Fibroblast of lung (primary cell): Measurements from ENCODE around the gene COL15A1. TPM values are rescaled to one million over a fixed set of nuclear protein-coding genes. Genes with fewer than 3 reads are reported as not detected.

Experiments
- DNase-seq, 2 donors: peaks; one replicate each; pipeline versions ENCODE4 v3.0.0 to v3.0.0-alpha.2; 2010; ENCODE audit warnings: low read depth in 2 of 2
- H2AFZ ChIP-seq: 2 replicates; pipeline ENCODE4 v1.5.1; 2012; ENCODE audit warnings: low read length, control low read depth, inconsistent platforms
- H3K27ac ChIP-seq: 2 replicates; pipeline ENCODE4 v1.5.1; 2011; ENCODE audit warnings: low read length, control low read depth; ENCODE audit not compliant: insufficient read depth
- H3K27me3 ChIP-seq: 2 replicates; pipeline ENCODE4 v1.5.1; 2011; ENCODE audit warnings: mild to moderate bottlenecking, low read length; ENCODE audit not compliant: control insufficient read depth, insufficient read depth
- H3K36me3 ChIP-seq: 2 replicates; pipeline ENCODE4 v1.5.1; 2011; ENCODE audit warnings: low read length; ENCODE audit not compliant: control insufficient read depth, insufficient read depth
- H3K4me1 ChIP-seq: 2 replicates; pipeline ENCODE4 v1.5.1; 2011; ENCODE audit warnings: low read length; ENCODE audit not compliant: control insufficient read depth, insufficient read depth; ENCODE audit errors: extremely low read depth
- H3K4me2 ChIP-seq: 2 replicates; pipeline ENCODE4 v1.5.1; 2011; ENCODE audit warnings: low read length, control low read depth; ENCODE audit not compliant: insufficient read depth; ENCODE audit errors: extremely low read depth
- H3K4me3 ChIP-seq, 4 experiments: fragments of 200-600 bp in 1 of 4; sonication (generic) in 1 of 4; replicated peaks in 1 of 4; 2 replicates each; pipeline ENCODE4 v1.5.1; 2011 to 2016; ENCODE audit warnings: low read length in 4 of 4, low read depth in 3 of 4, mild to moderate bottlenecking in 3 of 4, control low read depth in 2 of 4, inconsistent platforms in 1 of 4, mixed read lengths in 1 of 4; ENCODE audit not compliant: insufficient read depth in 1 of 4; ENCODE audit errors: control extremely low read depth in 1 of 4
- H3K79me2 ChIP-seq: 2 replicates; pipeline ENCODE4 v1.5.1; 2012; ENCODE audit warnings: mild to moderate bottlenecking, low read length, inconsistent platforms; ENCODE audit not compliant: control insufficient read depth, insufficient read depth
- H3K9ac ChIP-seq: 2 replicates; pipeline ENCODE4 v1.5.1; 2011; ENCODE audit warnings: mild to moderate bottlenecking, low read length, control low read depth; ENCODE audit not compliant: insufficient read depth
- H3K9me3 ChIP-seq: 2 replicates; pipeline ENCODE4 v1.5.1; 2012; ENCODE audit warnings: low read depth, low read length; ENCODE audit not compliant: control insufficient read depth, insufficient read depth
- H4K20me1 ChIP-seq: 2 replicates; pipeline ENCODE4 v1.5.1; 2011; ENCODE audit warnings: low read length; ENCODE audit not compliant: control insufficient read depth, insufficient read depth; ENCODE audit errors: extremely low read depth
- EZH2 ChIP-seq: IDR thresholded peaks from 2 replicates; pipeline ENCODE4 v1.5.1; 2012; ENCODE audit warnings: low read length, control low read depth, mild to moderate bottlenecking; ENCODE audit errors: missing control alignments
- polyA plus RNA-seq, 2 donors: library from polyadenylated mRNA; depleted of rRNA in 1 of 2; stranded (reverse) in 1 of 2; unstranded in 1 of 2; fragments of >200 nt; gene quantifications; 2 replicates each; pipeline ENCODE4 v1.2.1, GENCODE V29; 2011 to 2012; ENCODE audit warnings: missing spikeins in 1 of 2
- total RNA-seq: library from RNA; depleted of rRNA; stranded (reverse); fragments of >200 nt; gene quantifications from 2 replicates; pipeline ENCODE4 v1.2.1, GENCODE V29; 2014
- TF ChIP-seq, protein P1 (sequence below), 2 donors: IDR thresholded peaks in 1 of 2; conservative IDR thresholded peaks in 1 of 2; 1 replicate in 1 of 2; 2 replicates in 1 of 2; pipeline ENCODE4 v1.5.1; 2011 to 2012; ENCODE audit warnings: low read length in 2 of 2, control low read depth in 1 of 2, inconsistent platforms in 1 of 2, low read depth in 1 of 2, mild to moderate bottlenecking in 1 of 2

Gene COL15A1
- total and polyA plus RNA-seq, 2 donors (not counting 1 experiment from before 2014, with no cell fraction given), result 13.3 to 41.0 TPM

DNA sequence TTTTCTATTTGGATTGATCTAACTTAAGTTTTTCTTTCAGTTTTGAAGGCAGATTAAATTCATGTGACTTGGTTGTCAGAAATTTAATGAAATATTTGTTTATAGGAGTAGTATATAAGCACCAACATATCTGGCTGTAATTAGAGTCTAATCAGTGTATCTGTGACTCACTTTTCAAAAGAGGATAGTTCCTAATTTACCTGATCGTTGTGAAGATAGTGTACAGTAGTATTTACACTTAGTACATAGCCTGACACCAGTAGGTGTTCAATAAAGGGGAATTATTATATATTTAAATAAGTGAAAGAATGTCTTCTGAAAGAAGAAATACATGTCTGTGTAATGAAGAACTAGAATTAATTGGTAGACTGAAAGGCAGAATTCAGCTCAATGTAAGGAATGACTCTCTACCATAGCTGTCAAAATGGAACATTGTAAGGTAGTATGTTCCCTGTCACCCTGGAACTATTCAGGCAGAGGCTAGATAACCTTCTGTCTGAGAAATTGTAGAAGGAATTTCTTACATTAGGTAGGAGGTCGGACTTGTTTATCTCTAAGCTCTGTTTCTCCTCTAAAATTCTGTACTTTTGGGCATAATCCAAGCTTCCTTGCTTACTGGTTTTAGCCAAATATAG, 169.8 kb downstream of the COL15A1 start:
- no peak for TF ChIP-seq EZH2
- TF ChIP-seq, protein P1, sequence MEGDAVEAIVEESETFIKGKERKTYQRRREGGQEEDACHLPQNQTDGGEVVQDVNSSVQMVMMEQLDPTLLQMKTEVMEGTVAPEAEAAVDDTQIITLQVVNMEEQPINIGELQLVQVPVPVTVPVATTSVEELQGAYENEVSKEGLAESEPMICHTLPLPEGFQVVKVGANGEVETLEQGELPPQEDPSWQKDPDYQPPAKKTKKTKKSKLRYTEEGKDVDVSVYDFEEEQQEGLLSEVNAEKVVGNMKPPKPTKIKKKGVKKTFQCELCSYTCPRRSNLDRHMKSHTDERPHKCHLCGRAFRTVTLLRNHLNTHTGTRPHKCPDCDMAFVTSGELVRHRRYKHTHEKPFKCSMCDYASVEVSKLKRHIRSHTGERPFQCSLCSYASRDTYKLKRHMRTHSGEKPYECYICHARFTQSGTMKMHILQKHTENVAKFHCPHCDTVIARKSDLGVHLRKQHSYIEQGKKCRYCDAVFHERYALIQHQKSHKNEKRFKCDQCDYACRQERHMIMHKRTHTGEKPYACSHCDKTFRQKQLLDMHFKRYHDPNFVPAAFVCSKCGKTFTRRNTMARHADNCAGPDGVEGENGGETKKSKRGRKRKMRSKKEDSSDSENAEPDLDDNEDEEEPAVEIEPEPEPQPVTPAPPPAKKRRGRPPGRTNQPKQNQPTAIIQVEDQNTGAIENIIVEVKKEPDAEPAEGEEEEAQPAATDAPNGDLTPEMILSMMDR (conservative IDR thresholded peaks at IDR 0.05 in 1 of 2, IDR thresholded peaks at IDR 0.05 in 1 of 2; ENCODE audit: low read depth in 1 of 2, low read length in 2 of 2), result no peak
- DNase-seq, result no peak
- Histone ChIP-seq H2AFZ (no peak overlapping the region), H4K20me1 (no peaks in the 10 kb centered on the region), H3K4me3 (no peak overlapping the region), H3K4me1 (no peaks in the 10 kb centered on the region), H3K36me3 (no peaks in the 10 kb centered on the region), H3K27ac (no peak overlapping the region), H3K9ac (no peak overlapping the region), H3K79me2 (peaks cover 15% of the 10 kb centered on the region), H3K9me3 (no peaks in the 10 kb centered on the region), H3K27me3 (no peaks in the 10 kb centered on the region), H3K4me2 (no peak overlapping the region)

DNA sequence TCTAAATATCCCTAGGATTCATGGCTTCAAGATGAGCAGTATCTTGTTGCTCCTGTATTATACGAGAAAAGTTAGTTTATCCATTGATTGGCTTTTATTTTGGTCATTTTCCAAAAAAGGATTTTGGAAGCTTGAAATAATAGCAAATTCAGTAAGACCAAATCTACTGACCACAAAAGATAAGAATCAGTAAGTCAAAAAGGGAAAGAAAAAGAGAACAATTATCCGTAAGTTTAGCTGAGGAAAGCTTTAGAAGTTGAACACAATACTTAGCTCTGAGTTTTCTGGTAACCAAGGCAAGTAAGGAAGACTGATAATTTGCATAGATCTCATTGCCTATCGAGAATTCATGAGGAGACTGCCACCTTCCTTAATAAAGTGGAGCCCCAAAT, 170.3 kb downstream of the COL15A1 start:
- Histone ChIP-seq H3K36me3 (no peaks in the 10 kb centered on the region), H3K27ac (no peak overlapping the region), H3K27me3 (no peaks in the 10 kb centered on the region), H2AFZ (no peak overlapping the region), H3K4me1 (no peaks in the 10 kb centered on the region), H3K9me3 (no peaks in the 10 kb centered on the region), H3K4me2 (no peak overlapping the region), H3K9ac (no peak overlapping the region), H3K79me2 (peaks cover 16% of the 10 kb centered on the region), H4K20me1 (no peaks in the 10 kb centered on the region), H3K4me3 (no peak overlapping the region)
- TF ChIP-seq EZH2, result no peak
- peak in 1 of 2 donors; percentile 53 for DNase-seq

DNA sequence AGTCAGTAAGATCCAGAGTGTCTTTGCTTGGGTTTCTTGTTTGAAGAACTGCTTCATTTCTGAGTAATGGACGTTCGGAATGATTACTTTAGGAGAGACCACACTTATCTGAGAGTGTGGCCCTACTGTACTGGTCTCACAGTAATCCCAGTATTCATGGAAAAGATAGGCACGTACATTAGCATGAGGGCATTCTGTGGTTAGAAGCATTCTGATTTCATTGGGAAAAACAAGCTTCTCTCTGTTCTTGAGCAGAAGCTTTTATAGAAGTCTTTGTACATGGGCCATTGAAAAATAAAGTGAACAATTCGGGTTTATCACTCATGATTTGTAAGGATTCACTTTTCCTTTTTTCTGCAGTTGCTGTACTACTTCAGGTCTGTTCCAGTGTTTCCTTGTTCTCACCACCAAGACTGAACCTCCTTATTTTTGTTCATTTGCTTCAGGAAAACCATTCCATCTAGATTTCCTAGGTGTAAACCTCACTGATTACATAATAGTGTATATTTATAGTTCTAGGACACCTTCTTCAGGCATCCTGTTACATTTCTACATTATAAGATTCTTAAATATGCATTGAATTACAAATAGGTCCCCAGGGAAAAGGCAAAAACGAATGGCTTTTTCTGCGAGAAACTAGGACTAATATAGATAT, 171.3 kb downstream of the COL15A1 start:
- H3K4me2 ChIP-seq, result no peak overlapping the region
- peaks cover 16% of the 10 kb centered on the region for H3K79me2 ChIP-seq
- no peak overlapping the region for H2AFZ ChIP-seq
- no peaks in the 10 kb centered on the region for H3K4me1 ChIP-seq
- DNase-seq, result peak in 1 of 2 donors; percentile 48
- no peaks in the 10 kb centered on the region for H3K9me3 ChIP-seq
- no peak overlapping the region for H3K27ac ChIP-seq
- no peaks in the 10 kb centered on the region for H4K20me1 ChIP-seq
- H3K4me3 ChIP-seq, result no peak overlapping the region
- TF ChIP-seq, protein P1 (conservative IDR thresholded peaks at IDR 0.05 in 1 of 2, IDR thresholded peaks at IDR 0.05 in 1 of 2; ENCODE audit: low read depth in 1 of 2, low read length in 2 of 2), result no peak
- TF ChIP-seq EZH2, result no peak
- no peaks in the 10 kb centered on the region for H3K36me3 ChIP-seq
- H3K27me3 ChIP-seq, result no peaks in the 10 kb centered on the region
- no peak overlapping the region for H3K9ac ChIP-seq
